ENCODE data around the gene FAM53A.

FAM53A gene

DNA sequence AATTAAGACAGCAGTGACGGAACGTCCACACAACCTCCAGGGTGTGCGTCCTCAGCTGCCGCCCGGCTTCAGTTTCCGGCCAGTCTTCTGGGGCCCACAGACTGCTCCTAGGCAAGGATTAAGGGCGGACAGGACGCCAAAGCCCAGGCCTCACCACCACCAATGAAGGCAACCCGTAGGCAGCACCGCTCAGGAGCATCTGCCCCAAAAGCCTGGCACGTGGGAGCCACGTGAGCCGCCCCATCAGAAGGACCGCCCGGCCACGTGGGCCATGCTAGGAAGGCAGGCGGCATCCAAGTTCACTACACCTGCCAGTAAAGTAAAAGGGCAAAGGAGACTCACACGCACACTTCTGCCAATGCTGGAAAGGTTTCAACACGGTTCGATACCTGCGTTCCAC lies 14.3 kb downstream of the FAM53A start:
- Histone ChIP-seq H3K4me2 (no peak overlapping the region), H3K36me3 (ENCODE audit: insufficient read depth) (no peaks in the 10 kb centered on the region), H2AFZ (ENCODE audit: low read depth) (no peak overlapping the region), H3K4me3 (IDR thresholded peaks at IDR 0.05; ENCODE audit: insufficient read depth, low read depth, low read length) (no peak overlapping the region), H4K20me1 (ENCODE audit: insufficient read depth) (no peaks in the 10 kb centered on the region), H3K27me3 (ENCODE audit: insufficient read depth, low read depth) (peaks cover 9% of the 10 kb centered on the region; the same call in 1 of the 2 replicates), H3K9ac (no peak overlapping the region), H3K4me1 (ENCODE audit: low read depth, poor library complexity, severe bottlenecking) (no peaks in the 10 kb centered on the region), H3K79me2 (ENCODE audit: insufficient read depth, low read depth) (no peaks in the 10 kb centered on the region), H3K27ac (no peak overlapping the region)
- TF ChIP-seq, protein P1, sequence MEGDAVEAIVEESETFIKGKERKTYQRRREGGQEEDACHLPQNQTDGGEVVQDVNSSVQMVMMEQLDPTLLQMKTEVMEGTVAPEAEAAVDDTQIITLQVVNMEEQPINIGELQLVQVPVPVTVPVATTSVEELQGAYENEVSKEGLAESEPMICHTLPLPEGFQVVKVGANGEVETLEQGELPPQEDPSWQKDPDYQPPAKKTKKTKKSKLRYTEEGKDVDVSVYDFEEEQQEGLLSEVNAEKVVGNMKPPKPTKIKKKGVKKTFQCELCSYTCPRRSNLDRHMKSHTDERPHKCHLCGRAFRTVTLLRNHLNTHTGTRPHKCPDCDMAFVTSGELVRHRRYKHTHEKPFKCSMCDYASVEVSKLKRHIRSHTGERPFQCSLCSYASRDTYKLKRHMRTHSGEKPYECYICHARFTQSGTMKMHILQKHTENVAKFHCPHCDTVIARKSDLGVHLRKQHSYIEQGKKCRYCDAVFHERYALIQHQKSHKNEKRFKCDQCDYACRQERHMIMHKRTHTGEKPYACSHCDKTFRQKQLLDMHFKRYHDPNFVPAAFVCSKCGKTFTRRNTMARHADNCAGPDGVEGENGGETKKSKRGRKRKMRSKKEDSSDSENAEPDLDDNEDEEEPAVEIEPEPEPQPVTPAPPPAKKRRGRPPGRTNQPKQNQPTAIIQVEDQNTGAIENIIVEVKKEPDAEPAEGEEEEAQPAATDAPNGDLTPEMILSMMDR (conservative IDR thresholded peaks at IDR 0.05; ENCODE audit: low read depth, low read length) = no peak

DNA sequence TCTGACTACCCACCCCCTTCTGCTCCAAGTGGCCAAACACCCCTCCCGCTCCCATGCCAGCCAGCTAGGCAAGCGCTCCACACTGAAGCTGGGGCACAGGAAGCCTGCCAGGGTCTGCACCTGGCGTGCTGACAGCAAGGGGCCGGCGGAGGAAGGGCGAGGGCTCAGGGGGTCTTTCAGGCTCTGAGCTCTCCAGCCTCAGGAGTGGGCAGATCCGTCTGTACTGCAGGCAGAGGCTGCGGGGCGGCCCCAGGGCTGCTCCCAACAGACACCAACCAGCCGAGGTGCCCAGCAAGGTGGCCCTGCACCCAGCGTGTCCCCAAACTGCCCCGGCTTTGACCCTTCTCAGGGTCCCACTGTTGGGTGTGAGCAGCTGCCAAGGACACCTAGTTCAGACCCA lies 14.8 kb downstream of the FAM53A start:
- Histone ChIP-seq H3K9ac (no peak overlapping the region), H3K27ac (no peak overlapping the region), H3K36me3 (ENCODE audit: insufficient read depth) (no peaks in the 10 kb centered on the region), H3K79me2 (ENCODE audit: insufficient read depth, low read depth) (no peaks in the 10 kb centered on the region), H3K4me1 (ENCODE audit: low read depth, poor library complexity, severe bottlenecking) (no peaks in the 10 kb centered on the region), H4K20me1 (ENCODE audit: insufficient read depth) (no peaks in the 10 kb centered on the region), H3K4me3 (IDR thresholded peaks at IDR 0.05; ENCODE audit: insufficient read depth, low read depth, low read length) (no peak overlapping the region), H2AFZ (ENCODE audit: low read depth) (no peak overlapping the region), H3K27me3 (ENCODE audit: insufficient read depth, low read depth) (peaks cover 6% of the 10 kb centered on the region; the same call in 1 of the 2 replicates), H3K4me2 (no peak overlapping the region)
- TF ChIP-seq, protein P1 (conservative IDR thresholded peaks at IDR 0.05; ENCODE audit: low read depth, low read length) = no peak

DNA sequence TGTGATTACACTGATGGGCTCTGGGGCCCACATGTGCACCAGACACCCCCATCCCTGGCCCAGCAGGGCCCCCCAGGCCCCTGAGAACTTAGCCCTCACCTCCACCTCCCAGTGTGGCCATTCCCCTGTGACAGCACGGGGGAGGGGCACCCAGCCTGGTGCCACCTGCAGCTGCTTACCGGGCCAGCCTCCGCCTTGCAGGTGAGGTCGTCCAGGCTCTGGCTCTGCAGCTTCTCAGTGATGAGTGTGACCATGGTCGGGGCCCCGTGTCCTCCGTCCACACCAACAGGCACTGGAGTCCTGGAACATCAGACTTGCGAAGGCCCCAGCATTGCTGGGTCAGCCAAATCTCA lies 15.6 kb downstream of the FAM53A start:
- Histone ChIP-seq H3K36me3 (ENCODE audit: insufficient read depth) (no peaks in the 10 kb centered on the region), H3K27me3 (ENCODE audit: insufficient read depth, low read depth) (peaks cover 6% of the 10 kb centered on the region; the same call in 1 of the 2 replicates), H3K4me2 (no peak overlapping the region), H3K79me2 (ENCODE audit: insufficient read depth, low read depth) (no peaks in the 10 kb centered on the region), H3K4me3 (IDR thresholded peaks at IDR 0.05; ENCODE audit: insufficient read depth, low read depth, low read length) (no peak overlapping the region), H4K20me1 (ENCODE audit: insufficient read depth) (no peaks in the 10 kb centered on the region), H2AFZ (ENCODE audit: low read depth) (no peak overlapping the region), H3K9ac (no peak overlapping the region), H3K27ac (no peak overlapping the region), H3K4me1 (ENCODE audit: low read depth, poor library complexity, severe bottlenecking) (no peaks in the 10 kb centered on the region)
- TF ChIP-seq, protein P1 (conservative IDR thresholded peaks at IDR 0.05; ENCODE audit: low read depth, low read length) = no peak

DNA sequence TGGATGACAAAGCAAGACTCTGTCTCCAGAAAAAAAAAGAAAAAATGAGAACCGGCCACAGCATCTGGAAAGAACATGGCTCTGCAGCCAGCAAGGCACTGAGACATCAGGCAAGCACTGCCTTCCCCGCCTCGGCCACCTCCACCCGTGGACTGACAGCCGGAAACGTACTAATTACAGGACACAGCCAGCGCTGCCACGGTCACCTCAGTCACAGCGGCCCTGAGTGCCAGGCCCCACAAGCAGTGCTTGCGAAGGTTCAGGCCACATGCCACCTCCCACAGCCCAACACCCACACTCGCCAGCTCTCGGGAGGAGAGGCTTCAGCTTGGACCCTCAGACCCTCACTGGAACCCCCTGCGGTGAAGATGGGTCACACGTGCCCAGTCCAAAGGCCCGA lies 16.8 kb downstream of the FAM53A start:
- H3K27ac ChIP-seq = no peak overlapping the region
- no peak overlapping the region for H2AFZ ChIP-seq (ENCODE audit: low read depth)
- H3K9ac ChIP-seq = no peak overlapping the region
- H3K4me3 ChIP-seq (IDR thresholded peaks at IDR 0.05; ENCODE audit: insufficient read depth, low read depth, low read length) = no peak overlapping the region
- no peak overlapping the region for H3K4me2 ChIP-seq
- TF ChIP-seq, protein P1 (conservative IDR thresholded peaks at IDR 0.05; ENCODE audit: low read depth, low read length) = no peak
- no peaks in the 10 kb centered on the region for H3K36me3 ChIP-seq (ENCODE audit: insufficient read depth)
- H3K27me3 ChIP-seq (ENCODE audit: insufficient read depth, low read depth) = peaks cover 3% of the 10 kb centered on the region; the same call in 1 of the 2 replicates
- H3K4me1 ChIP-seq (ENCODE audit: low read depth, poor library complexity, severe bottlenecking) = no peaks in the 10 kb centered on the region
- no peaks in the 10 kb centered on the region for H3K79me2 ChIP-seq (ENCODE audit: insufficient read depth, low read depth)
- H4K20me1 ChIP-seq (ENCODE audit: insufficient read depth) = no peaks in the 10 kb centered on the region

Data from KMS-11 (cell line).